ENCODE results near the gene TCHHL1.

GRCh38 chr1:152125834-152126443 is 37.1 kb upstream of the TCHHL1 start:
- TF ChIP-seq POLR2AphosphoS5 (IDR thresholded peaks at IDR 0.05; ENCODE audit: low read depth, low read length) (no peak), POLR2A (IDR thresholded peaks at IDR 0.05; ENCODE audit: low read depth, low read length) (no peak)
